ENCODE data around the gene OR2L8. TPM values are rescaled to one million over a fixed set of nuclear protein-coding genes. Genes with fewer than 3 reads are reported as not detected.

The OR2L8 gene
- total RNA-seq (not detected in 2 replicates), polyA plus RNA-seq (not detected in 2 replicates)

- no peak for DNase-seq (ENCODE audit: low read depth in 1 of 2, low spot score in 1 of 2)
- Histone ChIP-seq H3K27ac (no peak within 1 kb of the TSS), H3K36me3 (no peaks in the 10 kb centered on the region), H3K9me3 (ENCODE audit: low read depth) (no peaks in the 10 kb centered on the region), H3K4me1 (ENCODE audit: low read depth) (no peaks in the 10 kb centered on the region), H3K4me3 (no peak within 1 kb of the TSS), H3K27me3 (no peaks in the 10 kb centered on the region)
- TF ChIP-seq CTCF (IDR thresholded peaks at IDR 0.05; ENCODE audit: low read depth, low read length), result no peak
These were observed at the start of gene OR2L8 for GRCh38 chr1:247948558-247948957. OR2L8 (plus strand) TSS chr1:247948858; CDS start chr1:247948858, 0 bp downstream.

GRCh38 chr1:247904122-247904521 lies 44.5 kb upstream of the OR2L8 start:
- H3K36me3 ChIP-seq, result no peaks in the 10 kb centered on the region
- TF ChIP-seq CTCF (IDR thresholded peaks at IDR 0.05; ENCODE audit: low read depth, low read length), result no peak
- no peak overlapping the region for H3K27ac ChIP-seq
- no peaks in the 10 kb centered on the region for H3K4me1 ChIP-seq (ENCODE audit: low read depth)
- no peak overlapping the region for H3K4me3 ChIP-seq
- DNase-seq (ENCODE audit: low read depth in 1 of 2, low spot score in 1 of 2), result no peak
- no peaks in the 10 kb centered on the region for H3K9me3 ChIP-seq (ENCODE audit: low read depth)
- H3K27me3 ChIP-seq, result no peaks in the 10 kb centered on the region

- H3K27me3 ChIP-seq, result no peaks in the 10 kb centered on the region
- no peak overlapping the region for H3K4me3 ChIP-seq
- DNase-seq (ENCODE audit: low read depth in 1 of 2, low spot score in 1 of 2), result no peak
- no peaks in the 10 kb centered on the region for H3K36me3 ChIP-seq
- no peaks in the 10 kb centered on the region for H3K9me3 ChIP-seq (ENCODE audit: low read depth)
- H3K4me1 ChIP-seq (ENCODE audit: low read depth), result no peaks in the 10 kb centered on the region
- H3K27ac ChIP-seq, result no peak overlapping the region
- TF ChIP-seq CTCF (IDR thresholded peaks at IDR 0.05; ENCODE audit: low read depth, low read length), result no peak
These were observed 43.5 kb upstream of the OR2L8 start for GRCh38 chr1:247905181-247905580.

GRCh38 chr1:247905910-247906503 lies 42.7 kb upstream of the OR2L8 start:
- no peak overlapping the region for H3K4me3 ChIP-seq
- H3K4me1 ChIP-seq (ENCODE audit: low read depth), result no peaks in the 10 kb centered on the region
- H3K27ac ChIP-seq, result no peak overlapping the region
- no peaks in the 10 kb centered on the region for H3K36me3 ChIP-seq
- DNase-seq (ENCODE audit: low read depth in 1 of 2, low spot score in 1 of 2), result no peak
- TF ChIP-seq CTCF (IDR thresholded peaks at IDR 0.05; ENCODE audit: low read depth, low read length), result no peak
- H3K27me3 ChIP-seq, result no peaks in the 10 kb centered on the region
- H3K9me3 ChIP-seq (ENCODE audit: low read depth), result no peaks in the 10 kb centered on the region

GRCh38 chr1:247906504-247907047 lies 42.1 kb upstream of the OR2L8 start:
- no peaks in the 10 kb centered on the region for H3K9me3 ChIP-seq (ENCODE audit: low read depth)
- DNase-seq (ENCODE audit: low read depth in 1 of 2, low spot score in 1 of 2), result peak in 1 of 2 donors; percentile 0
- H3K36me3 ChIP-seq, result no peaks in the 10 kb centered on the region
- no peaks in the 10 kb centered on the region for H3K4me1 ChIP-seq (ENCODE audit: low read depth)
- no peaks in the 10 kb centered on the region for H3K27me3 ChIP-seq
- no peak for TF ChIP-seq CTCF (IDR thresholded peaks at IDR 0.05; ENCODE audit: low read depth, low read length)
- H3K4me3 ChIP-seq, result no peak overlapping the region
- H3K27ac ChIP-seq, result no peak overlapping the region
